GM12878 (cell line): Measurements from ENCODE around the gene DDX5. TPM values are rescaled to one million over a fixed set of nuclear protein-coding genes. Genes with fewer than 3 reads are reported as not detected.

Source experiments
- ATAC-seq: fragments of 200-7000 bp; cut with Tn5 transposase; 3 replicates; pipeline ENCODE4 v1.9.1; 2020; ENCODE audit warnings: mild to moderate bottlenecking, moderate library complexity
- BruUV-seq: library from RNA; stranded (reverse); fragments of 400-500 nt; replicated peaks from 2 replicates; lab custom pipeline; 2021; lab: Mats Ljungman, UMichigan
- CTCF ChIA-PET: fragments of 300-600 bp; sonication (Branson Sonifier 250); formaldehyde crosslinking; extraction: SDS; loops from one replicate; lab custom pipeline; 2021; ENCODE audit warnings: inconsistent platforms; lab: Yijun Ruan, JAX
- POLR2A ChIA-PET: fragments of 350-600 bp; formaldehyde crosslinking; extraction: SDS; loops from one replicate; lab custom pipeline; 2021; ENCODE audit warnings: inconsistent platforms; lab: Charles Lee
- RAD21 ChIA-PET: fragments of 300-600 bp; sonication (Branson Sonifier 250); formaldehyde crosslinking; loops from one replicate; lab custom pipeline; 2023; ENCODE audit warnings: antibody characterized with exemption; ENCODE audit not compliant: unreplicated experiment; lab: Charles Lee
- SMC1A ChIA-PET: fragments of 300-600 bp; sonication (Branson Sonifier 250); formaldehyde crosslinking; loops from one replicate; lab custom pipeline; 2023; ENCODE audit not compliant: unreplicated experiment, uncharacterized antibody; lab: Charles Lee
- DNase-seq: peaks from one replicate; pipeline ENCODE4 v3.0.0-alpha.2; 2011; ENCODE audit warnings: low read depth, low spot score
- FAIRE-seq: peaks from 3 replicates; lab custom pipeline; 2011; peaks lifted over from hg19 to GRCh38; lab: Jason Lieb, UNC
- H2AFZ ChIP-seq: 2 replicates; pipeline ENCODE4 v1.6.0; 2011; ENCODE audit warnings: low read depth, low read length, control low read depth; ENCODE audit not compliant: control insufficient read depth
- H3K27ac ChIP-seq: 2 replicates; pipeline ENCODE4 v1.5.1; 2011; ENCODE audit warnings: control low read depth; ENCODE audit not compliant: control insufficient read depth, insufficient read depth
- H3K27me3 ChIP-seq, 2 experiments: replicated peaks in 1 of 2; 2 replicates each; pipeline versions ENCODE4 v1.6.0 to v1.6.1; 2011; ENCODE audit warnings: low read length in 1 of 2; ENCODE audit not compliant: control insufficient read depth in 2 of 2, insufficient read depth in 2 of 2
- H3K36me3 ChIP-seq, 2 experiments: 2 replicates each; pipeline ENCODE4 v1.5.1; 2011; ENCODE audit warnings: low read length in 1 of 2; ENCODE audit not compliant: control insufficient read depth in 2 of 2, insufficient read depth in 2 of 2
- H3K4me1 ChIP-seq: 2 replicates; pipeline ENCODE4 v1.6.1; 2011; ENCODE audit warnings: mild to moderate bottlenecking, low read length, moderate library complexity, mixed read lengths; ENCODE audit not compliant: control insufficient read depth, insufficient read depth
- H3K4me2 ChIP-seq: 2 replicates; pipeline ENCODE4 v1.6.0; 2011; ENCODE audit warnings: control low read depth; ENCODE audit not compliant: control insufficient read depth, insufficient read depth
- H3K4me3 ChIP-seq: fragments of 200-600 bp; sonication (generic); 2 replicates; pipeline ENCODE4 v1.5.1; 2016
- H3K79me2 ChIP-seq: 2 replicates; pipeline ENCODE4 v1.6.0; 2011; ENCODE audit warnings: low read length; ENCODE audit not compliant: control insufficient read depth, insufficient read depth
- H3K9ac ChIP-seq: 2 replicates; pipeline ENCODE4 v1.8.0; 2011; ENCODE audit warnings: low read length, control low read depth, mixed read lengths; ENCODE audit not compliant: control insufficient read depth, insufficient read depth
- H3K9me3 ChIP-seq: replicated peaks from 3 replicates; pipeline ENCODE4 v1.5.1; 2011; ENCODE audit warnings: mild to moderate bottlenecking, low read length; ENCODE audit not compliant: control insufficient read depth, insufficient read depth
- H4K20me1 ChIP-seq: 2 replicates; pipeline ENCODE4 v1.6.0; 2011; ENCODE audit not compliant: control insufficient read depth, insufficient read depth
- BACH1 ChIP-seq: fragments of 450-650 bp; IDR thresholded peaks from 2 replicates; pipeline ENCODE4 v1.6.1; 2017; ENCODE audit warnings: mild to moderate bottlenecking, borderline replicate concordance
- BRCA1 ChIP-seq: IDR thresholded peaks from 2 replicates; pipeline ENCODE4 v1.6.1; 2011; ENCODE audit warnings: low read depth, low read length, improper control_type of control experiment
- CEBPB ChIP-seq, 2 experiments: fragments of 150-350 bp in 1 of 2; IDR thresholded peaks; 2 replicates each; pipeline ENCODE4 v1.6.1; 2012 to 2014; ENCODE audit warnings: low read depth in 2 of 2, low read length in 2 of 2, borderline replicate concordance in 1 of 2, inconsistent platforms in 1 of 2
- CHD4 ChIP-seq: fragments of 200-600 bp; sonication (generic); IDR thresholded peaks from 2 replicates; pipeline ENCODE4 v1.6.1; 2016; ENCODE audit warnings: mild to moderate bottlenecking
- ESRRA ChIP-seq: IDR thresholded peaks from 2 replicates; pipeline ENCODE4 v1.6.1; 2012; ENCODE audit warnings: mild to moderate bottlenecking, low read length, improper control_type of control experiment
- ETV6 ChIP-seq, 2 experiments: fragments of 450-650 bp in 1 of 2; IDR thresholded peaks in 1 of 2; conservative IDR thresholded peaks in 1 of 2; 2 replicates each; pipeline ENCODE4 v1.6.1; 2014; ENCODE audit warnings: antibody characterized with exemption in 1 of 2, borderline replicate concordance in 1 of 2, low read depth in 1 of 2, mild to moderate bottlenecking in 1 of 2, moderate library complexity in 1 of 2
- IKZF2 ChIP-seq, 2 experiments: fragments of 450-650 bp; IDR thresholded peaks; 2 replicates each; pipeline ENCODE4 v1.6.1; 2017; ENCODE audit warnings: mild to moderate bottlenecking in 2 of 2, moderate library complexity in 2 of 2
- MTA2 ChIP-seq: fragments of 450-650 bp; IDR thresholded peaks from 2 replicates; pipeline ENCODE4 v1.6.1; 2016; ENCODE audit warnings: low read depth, mild to moderate bottlenecking, moderate library complexity
- SIX5 ChIP-seq: IDR thresholded peaks from 2 replicates; pipeline ENCODE4 v1.6.1; 2011; ENCODE audit warnings: mild to moderate bottlenecking, low read depth, low read length, moderate library complexity; ENCODE audit not compliant: severe bottlenecking
- SP1 ChIP-seq: IDR thresholded peaks from one replicate; pipeline ENCODE4 v1.6.1; 2011; ENCODE audit warnings: low read depth, low read length
- YBX1 ChIP-seq: fragments of 450-650 bp; IDR thresholded peaks from 2 replicates; pipeline ENCODE4 v1.6.1; 2016; ENCODE audit warnings: antibody characterized with exemption
- ZZZ3 ChIP-seq: IDR thresholded peaks from 2 replicates; pipeline ENCODE4 v1.6.1; 2011; ENCODE audit warnings: low read depth; ENCODE audit not compliant: control insufficient read depth, insufficient read length
- WGBS: methylation state at CpG from one replicate; pipeline ENCODE4 v1.1.6; 2016; ENCODE audit warnings: low lambda C conversion rate; ENCODE audit not compliant: insufficient replicate concordance, insufficient coverage; ENCODE audit errors: missing lambda C conversion rate; 5-methylcytosine and 5-hydroxymethylcytosine counted together
- in situ Hi-C: fragments of 300-500 bp; cut with MboI; formaldehyde crosslinking; loops from 9 replicates; pipeline ENCODE4 v1.14.3; 2018; ENCODE audit warnings: mixed read lengths
- intact Hi-C: fragments of 100-400 bp; cut with micrococcal nuclease; formaldehyde crosslinking; loops from one replicate; pipeline ENCODE4 v1.14.2; 2022; ENCODE audit not compliant: unreplicated experiment
- polyA plus RNA-seq, 11 experiments: library from polyadenylated mRNA; depleted of rRNA in 4 of 11; unstranded in 6 of 11; stranded (reverse) in 5 of 11; fragments of >200 nt; fragmentation: Nextera tagmentation in 4 of 11; fragmentation: Illumina TruSeq in 1 of 11; extraction: Ambion mirVana in 4 of 11; extraction: Trizol in 1 of 11; gene quantifications; 1 replicate in 1 of 11; 2 replicates in 10 of 11; pipeline versions ENCODE4 v1.2.1 to v1.2.3, GENCODE V29; 2011 to 2016; ENCODE audit warnings: inconsistent platforms in 2 of 11, missing spikeins in 2 of 11, low read depth in 1 of 11
- total RNA-seq, 4 experiments: library from RNA; depleted of rRNA in 3 of 4; stranded (reverse); fragments of >200 nt in 3 of 4; fragmentation: Illumina TruSeq in 1 of 4; extraction: Trizol in 1 of 4; gene quantifications; 2 replicates each; pipeline versions ENCODE4 v1.2.1 to v1.2.3, GENCODE V29; 2013 to 2021
- TF ChIP-seq, protein P1 (sequence below): IDR thresholded peaks from 2 replicates; pipeline ENCODE4 v1.6.1; 2012; ENCODE audit warnings: low read length, inconsistent platforms
- TF ChIP-seq, protein P2 (sequence below): fragments of 450-650 bp; IDR thresholded peaks from 2 replicates; pipeline ENCODE4 v1.6.1; 2016; ENCODE audit warnings: mild to moderate bottlenecking
- TF ChIP-seq, protein P3 (sequence below): fragments of 450-650 bp; IDR thresholded peaks from 2 replicates; pipeline ENCODE4 v1.6.1; 2017; ENCODE audit warnings: antibody characterized with exemption, mild to moderate bottlenecking, moderate library complexity
- TF ChIP-seq, protein P4 (sequence below): fragments of 450-650 bp; IDR thresholded peaks from 2 replicates; pipeline ENCODE4 v1.6.1; 2018; ENCODE audit warnings: mild to moderate bottlenecking, low read depth, moderate library complexity; ENCODE audit not compliant: partially characterized antibody

DDX5 gene
- total and polyA plus RNA-seq, 10 of the 15 experiments (the other 5 are each of a cell fraction or from before 2014, with no cell fraction given) = 257 to 1,423 (median 719) TPM

GRCh38 chr17:64546716-64547115 is 40.6 kb upstream of the DDX5 start:
- TF ChIP-seq, protein P1, sequence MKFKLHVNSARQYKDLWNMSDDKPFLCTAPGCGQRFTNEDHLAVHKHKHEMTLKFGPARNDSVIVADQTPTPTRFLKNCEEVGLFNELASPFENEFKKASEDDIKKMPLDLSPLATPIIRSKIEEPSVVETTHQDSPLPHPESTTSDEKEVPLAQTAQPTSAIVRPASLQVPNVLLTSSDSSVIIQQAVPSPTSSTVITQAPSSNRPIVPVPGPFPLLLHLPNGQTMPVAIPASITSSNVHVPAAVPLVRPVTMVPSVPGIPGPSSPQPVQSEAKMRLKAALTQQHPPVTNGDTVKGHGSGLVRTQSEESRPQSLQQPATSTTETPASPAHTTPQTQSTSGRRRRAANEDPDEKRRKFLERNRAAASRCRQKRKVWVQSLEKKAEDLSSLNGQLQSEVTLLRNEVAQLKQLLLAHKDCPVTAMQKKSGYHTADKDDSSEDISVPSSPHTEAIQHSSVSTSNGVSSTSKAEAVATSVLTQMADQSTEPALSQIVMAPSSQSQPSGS = no peak
- TF ChIP-seq YBX1 = no peak
- TF ChIP-seq CHD4 = no peak
- TF ChIP-seq ZZZ3 = no peak
- TF ChIP-seq CEBPB (IDR thresholded peaks at IDR 0.05; ENCODE audit: borderline replicate concordance in 1 of 2, low read depth in 2 of 2, low read length in 2 of 2) = no peak
- TF ChIP-seq BACH1 = no peak
- TF ChIP-seq IKZF2 (IDR thresholded peaks at IDR 0.05) = no peak
- TF ChIP-seq, protein P2, sequence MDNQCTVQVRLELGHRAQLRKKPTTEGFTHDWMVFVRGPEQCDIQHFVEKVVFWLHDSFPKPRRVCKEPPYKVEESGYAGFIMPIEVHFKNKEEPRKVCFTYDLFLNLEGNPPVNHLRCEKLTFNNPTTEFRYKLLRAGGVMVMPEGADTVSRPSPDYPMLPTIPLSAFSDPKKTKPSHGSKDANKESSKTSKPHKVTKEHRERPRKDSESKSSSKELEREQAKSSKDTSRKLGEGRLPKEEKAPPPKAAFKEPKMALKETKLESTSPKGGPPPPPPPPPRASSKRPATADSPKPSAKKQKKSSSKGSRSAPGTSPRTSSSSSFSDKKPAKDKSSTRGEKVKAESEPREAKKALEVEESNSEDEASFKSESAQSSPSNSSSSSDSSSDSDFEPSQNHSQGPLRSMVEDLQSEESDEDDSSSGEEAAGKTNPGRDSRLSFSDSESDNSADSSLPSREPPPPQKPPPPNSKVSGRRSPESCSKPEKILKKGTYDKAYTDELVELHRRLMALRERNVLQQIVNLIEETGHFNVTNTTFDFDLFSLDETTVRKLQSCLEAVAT = no peak
- no peak for TF ChIP-seq ETV6 (conservative IDR thresholded peaks at IDR 0.05 in 1 of 2, IDR thresholded peaks at IDR 0.05 in 1 of 2; ENCODE audit: borderline replicate concordance in 1 of 2, low read depth in 1 of 2)
- no peak for TF ChIP-seq ESRRA
- TF ChIP-seq SP1 = no peak
- no peak for TF ChIP-seq MTA2
- TF ChIP-seq, protein P3, sequence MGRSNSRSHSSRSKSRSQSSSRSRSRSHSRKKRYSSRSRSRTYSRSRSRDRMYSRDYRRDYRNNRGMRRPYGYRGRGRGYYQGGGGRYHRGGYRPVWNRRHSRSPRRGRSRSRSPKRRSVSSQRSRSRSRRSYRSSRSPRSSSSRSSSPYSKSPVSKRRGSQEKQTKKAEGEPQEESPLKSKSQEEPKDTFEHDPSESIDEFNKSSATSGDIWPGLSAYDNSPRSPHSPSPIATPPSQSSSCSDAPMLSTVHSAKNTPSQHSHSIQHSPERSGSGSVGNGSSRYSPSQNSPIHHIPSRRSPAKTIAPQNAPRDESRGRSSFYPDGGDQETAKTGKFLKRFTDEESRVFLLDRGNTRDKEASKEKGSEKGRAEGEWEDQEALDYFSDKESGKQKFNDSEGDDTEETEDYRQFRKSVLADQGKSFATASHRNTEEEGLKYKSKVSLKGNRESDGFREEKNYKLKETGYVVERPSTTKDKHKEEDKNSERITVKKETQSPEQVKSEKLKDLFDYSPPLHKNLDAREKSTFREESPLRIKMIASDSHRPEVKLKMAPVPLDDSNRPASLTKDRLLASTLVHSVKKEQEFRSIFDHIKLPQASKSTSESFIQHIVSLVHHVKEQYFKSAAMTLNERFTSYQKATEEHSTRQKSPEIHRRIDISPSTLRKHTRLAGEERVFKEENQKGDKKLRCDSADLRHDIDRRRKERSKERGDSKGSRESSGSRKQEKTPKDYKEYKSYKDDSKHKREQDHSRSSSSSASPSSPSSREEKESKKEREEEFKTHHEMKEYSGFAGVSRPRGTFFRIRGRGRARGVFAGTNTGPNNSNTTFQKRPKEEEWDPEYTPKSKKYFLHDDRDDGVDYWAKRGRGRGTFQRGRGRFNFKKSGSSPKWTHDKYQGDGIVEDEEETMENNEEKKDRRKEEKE = no peak
- TF ChIP-seq, protein P4, sequence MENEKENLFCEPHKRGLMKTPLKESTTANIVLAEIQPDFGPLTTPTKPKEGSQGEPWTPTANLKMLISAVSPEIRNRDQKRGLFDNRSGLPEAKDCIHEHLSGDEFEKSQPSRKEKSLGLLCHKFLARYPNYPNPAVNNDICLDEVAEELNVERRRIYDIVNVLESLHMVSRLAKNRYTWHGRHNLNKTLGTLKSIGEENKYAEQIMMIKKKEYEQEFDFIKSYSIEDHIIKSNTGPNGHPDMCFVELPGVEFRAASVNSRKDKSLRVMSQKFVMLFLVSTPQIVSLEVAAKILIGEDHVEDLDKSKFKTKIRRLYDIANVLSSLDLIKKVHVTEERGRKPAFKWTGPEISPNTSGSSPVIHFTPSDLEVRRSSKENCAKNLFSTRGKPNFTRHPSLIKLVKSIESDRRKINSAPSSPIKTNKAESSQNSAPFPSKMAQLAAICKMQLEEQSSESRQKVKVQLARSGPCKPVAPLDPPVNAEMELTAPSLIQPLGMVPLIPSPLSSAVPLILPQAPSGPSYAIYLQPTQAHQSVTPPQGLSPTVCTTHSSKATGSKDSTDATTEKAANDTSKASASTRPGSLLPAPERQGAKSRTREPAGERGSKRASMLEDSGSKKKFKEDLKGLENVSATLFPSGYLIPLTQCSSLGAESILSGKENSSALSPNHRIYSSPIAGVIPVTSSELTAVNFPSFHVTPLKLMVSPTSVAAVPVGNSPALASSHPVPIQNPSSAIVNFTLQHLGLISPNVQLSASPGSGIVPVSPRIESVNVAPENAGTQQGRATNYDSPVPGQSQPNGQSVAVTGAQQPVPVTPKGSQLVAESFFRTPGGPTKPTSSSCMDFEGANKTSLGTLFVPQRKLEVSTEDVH = no peak
- TF ChIP-seq SIX5 = no peak
- no peak for TF ChIP-seq BRCA1
- TF ChIP-seq, all 136 proteins: peak for 0
- H4K20me1 ChIP-seq = no peaks in the 10 kb centered on the region
- intact Hi-C loops (no loop called here), in situ Hi-C loops (no loop called here)
- no peaks in the 10 kb centered on the region for H3K4me1 ChIP-seq
- no peak overlapping the region for H3K9ac ChIP-seq
- BruUV-seq = no TSS peak
- H3K4me3 ChIP-seq = no peak overlapping the region
- RAD21 ChIA-PET = interaction anchor here (0.8 kb wide), 1 partner anchor 127 kb away, joined by 6 read pairs; no protein-coding TSS in a partner anchor
- SMC1A ChIA-PET = interaction anchor here (1.2 to 3.5 kb wide), 3 partner anchors 21 to 127 kb away, joined by 3 to 10 read pairs (median 4); no protein-coding TSS in a partner anchor
- POLR2A ChIA-PET = interaction anchor here (0.6 kb wide), 1 partner anchor 57 kb away, joined by 3 read pairs; no protein-coding TSS in a partner anchor
- no peak overlapping the region for H2AFZ ChIP-seq
- no peak overlapping the region for H3K27ac ChIP-seq
- no peaks in the 10 kb centered on the region; a peak in 1 of 4 replicates for H3K36me3 ChIP-seq
- FAIRE-seq (no peak), ATAC-seq (no peak), DNase-seq (no peak)
- CTCF ChIA-PET = interaction anchor here (1.2 to 1.5 kb wide), 2 partner anchors 10 to 227 kb away, joined by 3 read pairs; no protein-coding TSS in a partner anchor
- no peak overlapping the region for H3K4me2 ChIP-seq
- 83% methylated on average over 7 of the region's 7 CpGs for WGBS
- no peaks in the 10 kb centered on the region for H3K79me2 ChIP-seq
- no peaks in the 10 kb centered on the region for H3K9me3 ChIP-seq
- no peaks in the 10 kb centered on the region for H3K27me3 ChIP-seq
